HG02678 (cell line): Measurements from ENCODE around the gene ANKLE1.

Experiments
- ATAC-seq: cut with Tn5 transposase; IDR thresholded peaks from one replicate; pipeline ENCODE4 v1.9.1; 2021; ENCODE audit warnings: mild to moderate bottlenecking, moderate library complexity; ENCODE audit not compliant: unreplicated experiment

ANKLE1 gene

GRCh38 chr19:17325133-17325532 lies 43.4 kb downstream of the ANKLE1 start:
- ATAC-seq, result no peak

GRCh38 chr19:17325881-17326594 lies 44.3 kb downstream of the ANKLE1 start:
- ATAC-seq, result no peak

GRCh38 chr19:17326595-17326966 lies 44.9 kb downstream of the ANKLE1 start:
- ATAC-seq, result no peak

- no peak for ATAC-seq
Measured at GRCh38 chr19:17327068-17327653, 45.5 kb downstream of the ANKLE1 start.

GRCh38 chr19:17327654-17328516 lies 46.2 kb downstream of the ANKLE1 start:
- no peak for ATAC-seq

GRCh38 chr19:17328517-17329365 lies 47.0 kb downstream of the ANKLE1 start:
- ATAC-seq, result no peak

- ATAC-seq, result no peak
Measured at GRCh38 chr19:17329366-17330261, 47.9 kb downstream of the ANKLE1 start.

GRCh38 chr19:17330262-17331044 lies 48.8 kb downstream of the ANKLE1 start:
- ATAC-seq, result no peak

GRCh38 chr19:17331045-17331558 lies 49.4 kb downstream of the ANKLE1 start:
- ATAC-seq, result no peak

- no peak for ATAC-seq
Measured at GRCh38 chr19:17332360-17332676, 50.6 kb downstream of the ANKLE1 start.

GRCh38 chr19:17332677-17333581 lies 51.2 kb downstream of the ANKLE1 start:
- no peak for ATAC-seq

GRCh38 chr19:17333611-17334413 lies 52.1 kb downstream of the ANKLE1 start:
- no peak for ATAC-seq

- peak; percentile 53 for ATAC-seq
Measured at GRCh38 chr19:17334414-17335409, 53.0 kb downstream of the ANKLE1 start, which contains the start of gene ANO8. TSS of gene ANO8 (minus strand) at chr19:17334855. CDS start at chr19:17334670, 185 bp downstream.

GRCh38 chr19:17335575-17335974 lies 53.9 kb downstream of the ANKLE1 start:
- ATAC-seq, result no peak
